Neutrophil (primary cell): ENCODE measurements around the gene GALNS.

ENCODE experiments used
- H3K27ac ChIP-seq: fragments of 200-600 bp; sonication (generic); 2 replicates; pipeline ENCODE4 v1.5.1; 2016; ENCODE audit warnings: mild to moderate bottlenecking, moderate library complexity
- H3K27me3 ChIP-seq: fragments of 200-600 bp; sonication (generic); 2 replicates; pipeline ENCODE4 v1.6.0; 2016; ENCODE audit warnings: mild to moderate bottlenecking
- H3K36me3 ChIP-seq: fragments of 200-600 bp; sonication (generic); 2 replicates; pipeline ENCODE4 v1.5.1; 2017
- H3K4me1 ChIP-seq, 2 experiments: fragments of 200-600 bp in 1 of 2; sonication (generic) in 1 of 2; 1 replicate in 1 of 2; 2 replicates in 1 of 2; pipeline versions ENCODE4 v1.5.1 to v1.6.1; 2013 to 2016; ENCODE audit warnings: low read depth in 1 of 2, low read length in 1 of 2, mild to moderate bottlenecking in 1 of 2, moderate library complexity in 1 of 2; ENCODE audit not compliant: control insufficient read depth in 1 of 2, insufficient read depth in 1 of 2
- H3K4me3 ChIP-seq, 2 experiments: fragments of 200-600 bp in 1 of 2; sonication (generic) in 1 of 2; 1 replicate in 1 of 2; 2 replicates in 1 of 2; pipeline ENCODE4 v1.5.1; 2013 to 2016; ENCODE audit warnings: low read depth in 1 of 2, low read length in 1 of 2, mild to moderate bottlenecking in 1 of 2, moderate library complexity in 1 of 2
- H3K9me3 ChIP-seq: fragments of 200-600 bp; sonication (generic); 2 replicates; pipeline ENCODE4 v1.5.1; 2016
- TF ChIP-seq, protein P1 (sequence below): fragments of 200-600 bp; sonication (generic); IDR thresholded peaks from 2 replicates; pipeline ENCODE4 v1.5.1; 2016; ENCODE audit warnings: antibody characterized with exemption

The GALNS gene

DNA sequence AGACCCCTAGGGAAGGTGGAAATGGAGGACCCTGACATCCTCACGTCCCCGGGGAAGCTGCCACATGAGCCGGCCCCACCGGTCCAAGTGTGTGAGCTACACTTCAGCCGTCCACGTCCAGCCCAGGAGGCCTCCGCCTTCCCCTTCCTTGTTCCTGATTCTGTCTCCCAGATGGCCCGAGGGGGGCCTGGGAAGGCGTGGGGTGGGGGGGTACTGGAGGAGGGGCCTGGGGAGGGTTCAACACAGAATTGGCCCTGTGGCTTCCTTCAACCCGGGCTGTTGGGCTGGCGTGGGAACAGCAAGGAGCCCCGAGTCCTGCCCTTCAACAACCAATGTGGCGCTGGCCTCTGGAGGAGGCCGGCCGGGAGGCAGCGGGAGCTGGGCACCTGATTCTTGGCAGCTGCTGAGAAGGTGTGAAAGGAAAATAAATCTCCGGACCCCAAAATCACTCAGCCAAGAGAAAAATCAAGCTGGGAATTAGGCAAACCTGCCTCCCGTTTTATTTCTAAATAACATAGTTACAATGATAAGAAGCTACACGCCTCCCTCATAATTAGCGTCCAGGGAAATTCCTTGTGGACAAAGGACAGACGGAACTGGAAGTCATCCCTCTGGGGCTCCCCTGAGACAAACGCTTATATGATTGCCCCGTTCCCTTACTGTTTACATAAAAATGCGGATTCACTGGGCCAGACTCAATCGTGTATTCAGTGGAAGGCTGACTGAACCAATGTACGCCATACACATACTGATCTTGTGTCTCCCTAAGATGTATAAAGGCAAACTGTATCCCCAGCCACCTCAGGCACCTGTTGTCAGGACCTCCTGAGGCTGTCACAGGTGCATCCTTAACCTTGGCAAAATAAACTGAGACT, 43.2 kb downstream of the GALNS start:
- H3K4me3 ChIP-seq, result no peak overlapping the region

DNA sequence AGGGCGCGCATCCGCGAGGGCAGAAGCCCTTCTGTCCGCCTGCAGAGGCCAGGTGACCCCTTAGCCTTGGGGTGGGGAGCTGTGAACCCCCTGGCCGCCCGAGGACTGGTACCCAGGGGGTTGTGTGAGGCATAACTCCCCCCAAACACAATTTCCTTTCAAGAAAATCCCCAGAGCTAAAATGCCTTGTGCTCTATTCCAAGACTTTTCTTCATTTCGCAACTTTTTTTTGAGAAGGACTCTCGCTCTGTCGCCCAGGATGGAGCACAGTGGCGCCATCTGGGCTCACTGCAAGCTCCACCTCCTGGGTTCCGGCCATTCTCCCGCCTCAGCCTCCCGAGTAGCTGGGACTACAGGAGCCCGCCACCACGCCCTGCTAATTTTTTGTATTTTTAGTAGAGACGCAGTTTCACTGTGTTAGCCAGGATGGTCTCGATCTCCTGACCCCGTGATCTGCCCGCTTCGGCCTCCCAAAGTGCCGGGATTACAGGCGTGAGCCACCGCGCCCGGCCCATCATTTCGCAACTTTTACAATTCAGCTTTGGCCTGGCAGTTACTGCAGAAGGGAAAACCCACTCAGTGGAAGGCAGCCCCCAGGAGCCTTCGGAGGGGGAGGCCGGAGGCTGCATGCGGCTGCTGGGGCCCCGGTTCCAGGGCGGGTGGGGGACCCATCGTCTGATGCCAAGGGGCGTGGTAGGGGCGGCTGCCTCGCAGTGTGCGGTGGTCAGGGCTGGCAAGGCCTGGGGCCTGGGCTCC, 44.1 kb downstream of the GALNS start:
- Histone ChIP-seq H3K4me1 (peaks cover 33 to 40% of the 10 kb centered on the region in 2 experiments), H3K27ac (peak overlapping the region; percentile 82), H3K9me3 (no peaks in the 10 kb centered on the region), H3K27me3 (no peaks in the 10 kb centered on the region), H3K36me3 (peaks cover 49% of the 10 kb centered on the region), H3K4me3 (peak overlapping the region; percentile 85)
- TF ChIP-seq, protein P1, sequence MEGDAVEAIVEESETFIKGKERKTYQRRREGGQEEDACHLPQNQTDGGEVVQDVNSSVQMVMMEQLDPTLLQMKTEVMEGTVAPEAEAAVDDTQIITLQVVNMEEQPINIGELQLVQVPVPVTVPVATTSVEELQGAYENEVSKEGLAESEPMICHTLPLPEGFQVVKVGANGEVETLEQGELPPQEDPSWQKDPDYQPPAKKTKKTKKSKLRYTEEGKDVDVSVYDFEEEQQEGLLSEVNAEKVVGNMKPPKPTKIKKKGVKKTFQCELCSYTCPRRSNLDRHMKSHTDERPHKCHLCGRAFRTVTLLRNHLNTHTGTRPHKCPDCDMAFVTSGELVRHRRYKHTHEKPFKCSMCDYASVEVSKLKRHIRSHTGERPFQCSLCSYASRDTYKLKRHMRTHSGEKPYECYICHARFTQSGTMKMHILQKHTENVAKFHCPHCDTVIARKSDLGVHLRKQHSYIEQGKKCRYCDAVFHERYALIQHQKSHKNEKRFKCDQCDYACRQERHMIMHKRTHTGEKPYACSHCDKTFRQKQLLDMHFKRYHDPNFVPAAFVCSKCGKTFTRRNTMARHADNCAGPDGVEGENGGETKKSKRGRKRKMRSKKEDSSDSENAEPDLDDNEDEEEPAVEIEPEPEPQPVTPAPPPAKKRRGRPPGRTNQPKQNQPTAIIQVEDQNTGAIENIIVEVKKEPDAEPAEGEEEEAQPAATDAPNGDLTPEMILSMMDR, result no peak

More for the DNA sequence above, 43.2 kb downstream of the GALNS start:
- Histone ChIP-seq H3K4me1 (peaks cover 33 to 40% of the 10 kb centered on the region in 2 experiments), H3K27me3 (no peaks in the 10 kb centered on the region), H3K9me3 (no peaks in the 10 kb centered on the region), H3K27ac (peak overlapping the region; percentile 82), H3K36me3 (peaks cover 53% of the 10 kb centered on the region)
- TF ChIP-seq, protein P1, result no peak

GRCh38 chr16:88811769-88812512, 44.8 kb downstream of the GALNS start, which contains the start of gene APRT:
TSS of gene APRT (minus strand) at chr16:88811928. CDS start at chr16:88811899, 29 bp downstream.
- Histone ChIP-seq H3K4me3 (peak within 1 kb of the TSS; percentile 85), H3K27ac (peak within 1 kb of the TSS; percentile 82), H3K27me3 (no peaks in the 10 kb centered on the region), H3K4me1 (peaks cover 33 to 40% of the 10 kb centered on the region in 2 experiments), H3K36me3 (peaks cover 42% of the 10 kb centered on the region), H3K9me3 (no peaks in the 10 kb centered on the region)
- TF ChIP-seq, protein P1, result peak; percentile 38

DNA sequence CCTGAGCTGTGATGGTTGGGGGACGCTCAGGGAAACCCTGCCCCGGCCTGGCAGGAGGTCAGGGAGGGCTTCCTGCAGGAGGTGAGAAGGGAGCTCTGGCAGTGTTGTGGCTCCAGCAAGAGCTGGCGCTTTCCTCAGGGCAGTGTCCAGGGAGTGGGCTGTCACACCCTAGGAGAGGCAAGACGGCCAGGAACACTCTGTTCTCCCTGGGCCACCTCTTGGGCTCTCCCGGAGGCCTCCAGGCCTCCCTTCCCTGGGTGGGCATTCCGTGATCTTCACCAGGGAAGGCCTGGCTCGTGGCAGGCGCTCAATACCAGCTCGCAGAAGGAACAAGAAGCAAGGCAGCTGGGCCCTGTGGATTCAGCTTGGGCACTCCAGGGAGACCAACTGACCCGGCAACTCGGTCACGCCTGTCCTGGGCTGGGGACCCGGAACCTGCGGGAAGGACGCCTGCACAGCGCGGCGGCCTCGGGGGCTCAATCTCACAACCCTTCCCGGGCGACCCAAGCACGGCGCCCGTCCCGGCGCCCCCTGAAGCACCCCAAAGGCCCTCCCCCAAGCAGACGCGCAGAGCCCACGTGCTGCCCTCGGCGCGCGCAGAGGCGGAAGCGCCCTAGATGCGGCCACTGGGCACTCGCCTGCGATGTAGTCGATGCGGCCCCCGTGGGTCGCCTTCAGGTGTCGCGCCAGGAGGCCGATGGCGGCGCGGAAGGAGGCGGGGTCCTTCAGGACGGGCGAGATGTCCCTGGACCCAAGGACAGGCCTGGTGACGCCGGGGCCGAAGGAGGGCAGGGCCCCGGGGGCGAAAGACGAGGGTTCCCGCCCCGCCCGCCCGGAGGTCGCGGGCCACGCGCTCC, 45.6 kb downstream of the GALNS start:
- H3K27ac ChIP-seq, result peak overlapping the region; percentile 82
- peak overlapping the region; percentile 85 for H3K4me3 ChIP-seq
- peaks cover 33 to 40% of the 10 kb centered on the region in 2 experiments for H3K4me1 ChIP-seq
- TF ChIP-seq, protein P1, result no peak
- H3K9me3 ChIP-seq, result no peaks in the 10 kb centered on the region
- H3K36me3 ChIP-seq, result peaks cover 34% of the 10 kb centered on the region
- H3K27me3 ChIP-seq, result no peaks in the 10 kb centered on the region
